Progenitor cell of endocrine pancreas (in vitro differentiated cells): ENCODE data around the gene CSNK2A3. TPM values are rescaled to one million over a fixed set of nuclear protein-coding genes. Genes with fewer than 3 reads are reported as not detected.

ENCODE experiments used
- DNase-seq: peaks from one replicate; pipeline ENCODE4 v3.0.0; 2021; ENCODE audit warnings: low spot score; ENCODE audit not compliant: unreplicated experiment
- H3K27ac Mint-ChIP-seq: 2 replicates; pipeline ENCODE4 v1.8.0; 2021; ENCODE audit warnings: mild to moderate bottlenecking, moderate library complexity, mixed read lengths
- H3K27me3 Mint-ChIP-seq: 2 replicates; pipeline ENCODE4 v1.8.0; 2021; ENCODE audit warnings: mixed read lengths
- H3K36me3 Mint-ChIP-seq: 2 replicates; pipeline ENCODE4 v1.8.0; 2022; ENCODE audit warnings: mixed read lengths; ENCODE audit not compliant: insufficient read depth
- H3K4me1 Mint-ChIP-seq: 2 replicates; pipeline ENCODE4 v1.8.0; 2021; ENCODE audit warnings: low read depth, mixed read lengths
- H3K4me3 Mint-ChIP-seq: 2 replicates; pipeline ENCODE4 v1.8.0; 2021; ENCODE audit warnings: low read depth, mild to moderate bottlenecking, moderate library complexity, mixed read lengths
- H3K9me3 Mint-ChIP-seq: 2 replicates; pipeline ENCODE4 v1.8.0; 2021; ENCODE audit warnings: low read depth, mixed read lengths
- total RNA-seq: library from RNA; stranded (reverse); gene quantifications from 2 replicates; pipeline ENCODE4 v1.2.1, GENCODE V29; 2021
- TF ChIP-seq, protein P1 (sequence below): fragments of 200-600 bp; sonication (generic); IDR thresholded peaks from one replicate; pipeline ENCODE4 v1.5.0; 2021; ENCODE audit warnings: antibody characterized with exemption, mild to moderate bottlenecking; ENCODE audit not compliant: unreplicated experiment

The CSNK2A3 gene
- total RNA-seq, 1 donor from 2014 or later: 1.3 TPM

DNA sequence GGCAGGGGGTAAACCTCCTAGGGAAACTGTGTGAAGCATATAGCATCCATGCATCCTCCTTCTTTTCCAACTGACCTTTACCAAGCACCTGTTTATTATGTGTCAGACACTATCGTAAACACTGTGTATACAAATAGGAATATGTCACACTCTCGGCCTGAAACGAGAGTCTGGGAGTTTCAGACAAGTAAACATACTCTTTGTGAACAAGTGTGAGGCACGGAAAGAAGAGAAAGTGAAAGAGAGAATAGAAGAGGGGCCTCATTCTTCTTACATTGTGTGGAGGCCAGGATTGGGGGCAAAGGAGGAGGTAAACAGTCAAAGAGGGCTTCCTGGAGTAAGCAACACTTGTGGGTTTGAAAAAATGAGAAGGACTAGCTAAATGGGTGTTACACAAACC, 16.4 kb downstream of the CSNK2A3 start:
- Mint-ChIP-seq H3K27ac (no peak overlapping the region), H3K36me3 (no peaks in the 10 kb centered on the region), H3K27me3 (peaks cover 5% of the 10 kb centered on the region), H3K4me3 (no peak overlapping the region), H3K9me3 (no peaks in the 10 kb centered on the region), H3K4me1 (no peaks in the 10 kb centered on the region)
- TF ChIP-seq, protein P1, sequence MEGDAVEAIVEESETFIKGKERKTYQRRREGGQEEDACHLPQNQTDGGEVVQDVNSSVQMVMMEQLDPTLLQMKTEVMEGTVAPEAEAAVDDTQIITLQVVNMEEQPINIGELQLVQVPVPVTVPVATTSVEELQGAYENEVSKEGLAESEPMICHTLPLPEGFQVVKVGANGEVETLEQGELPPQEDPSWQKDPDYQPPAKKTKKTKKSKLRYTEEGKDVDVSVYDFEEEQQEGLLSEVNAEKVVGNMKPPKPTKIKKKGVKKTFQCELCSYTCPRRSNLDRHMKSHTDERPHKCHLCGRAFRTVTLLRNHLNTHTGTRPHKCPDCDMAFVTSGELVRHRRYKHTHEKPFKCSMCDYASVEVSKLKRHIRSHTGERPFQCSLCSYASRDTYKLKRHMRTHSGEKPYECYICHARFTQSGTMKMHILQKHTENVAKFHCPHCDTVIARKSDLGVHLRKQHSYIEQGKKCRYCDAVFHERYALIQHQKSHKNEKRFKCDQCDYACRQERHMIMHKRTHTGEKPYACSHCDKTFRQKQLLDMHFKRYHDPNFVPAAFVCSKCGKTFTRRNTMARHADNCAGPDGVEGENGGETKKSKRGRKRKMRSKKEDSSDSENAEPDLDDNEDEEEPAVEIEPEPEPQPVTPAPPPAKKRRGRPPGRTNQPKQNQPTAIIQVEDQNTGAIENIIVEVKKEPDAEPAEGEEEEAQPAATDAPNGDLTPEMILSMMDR: no peak
- no peak for DNase-seq

GRCh38 chr11:11335043-11335442, 18.0 kb downstream of the CSNK2A3 start:
- H3K9me3 Mint-ChIP-seq: no peaks in the 10 kb centered on the region
- no peaks in the 10 kb centered on the region for H3K36me3 Mint-ChIP-seq
- H3K4me3 Mint-ChIP-seq: no peak overlapping the region
- TF ChIP-seq, protein P1: no peak
- H3K27me3 Mint-ChIP-seq: peaks cover 5% of the 10 kb centered on the region
- no peak for DNase-seq
- H3K27ac Mint-ChIP-seq: no peak overlapping the region
- H3K4me1 Mint-ChIP-seq: no peaks in the 10 kb centered on the region

GRCh38 chr11:11334607-11335006, 18.4 kb downstream of the CSNK2A3 start:
- Mint-ChIP-seq H3K36me3 (no peaks in the 10 kb centered on the region), H3K4me1 (no peaks in the 10 kb centered on the region), H3K9me3 (no peaks in the 10 kb centered on the region), H3K27ac (no peak overlapping the region), H3K27me3 (peaks cover 4% of the 10 kb centered on the region), H3K4me3 (no peak overlapping the region)
- no peak for DNase-seq
- TF ChIP-seq, protein P1: no peak

DNA sequence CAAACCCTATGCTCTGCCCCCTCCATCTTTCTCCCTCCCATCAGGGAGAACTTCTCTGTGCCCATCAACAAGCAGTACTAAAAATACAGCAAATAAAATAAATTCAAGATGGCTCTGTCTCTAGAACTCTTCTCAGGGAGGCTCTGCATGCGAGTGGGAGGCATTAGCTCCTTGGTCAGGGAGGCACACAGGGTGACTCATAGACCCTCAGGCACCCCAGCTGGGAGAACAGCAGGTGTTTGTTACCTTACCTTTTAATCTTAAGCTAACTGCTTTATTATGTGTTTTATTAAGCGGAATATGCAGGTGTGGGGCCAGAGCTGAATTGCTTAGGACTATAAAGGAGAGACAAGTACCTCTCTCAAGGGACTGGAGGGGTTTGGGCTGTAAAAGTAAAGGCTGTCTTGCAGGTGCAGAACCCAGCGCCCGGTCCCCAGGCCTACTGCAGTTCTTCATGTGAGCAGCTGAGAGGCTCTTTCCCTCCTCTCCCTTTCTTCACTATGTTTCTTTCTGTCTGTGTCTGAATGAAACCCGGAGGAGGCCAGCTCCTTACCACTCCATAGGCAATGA, 20.8 kb downstream of the CSNK2A3 start:
- no peaks in the 10 kb centered on the region for H3K4me1 Mint-ChIP-seq
- H3K9me3 Mint-ChIP-seq: no peaks in the 10 kb centered on the region
- H3K27ac Mint-ChIP-seq: no peak overlapping the region
- DNase-seq: no peak
- TF ChIP-seq, protein P1: no peak
- no peak overlapping the region for H3K4me3 Mint-ChIP-seq
- no peaks in the 10 kb centered on the region for H3K36me3 Mint-ChIP-seq
- H3K27me3 Mint-ChIP-seq: no peaks in the 10 kb centered on the region

DNA sequence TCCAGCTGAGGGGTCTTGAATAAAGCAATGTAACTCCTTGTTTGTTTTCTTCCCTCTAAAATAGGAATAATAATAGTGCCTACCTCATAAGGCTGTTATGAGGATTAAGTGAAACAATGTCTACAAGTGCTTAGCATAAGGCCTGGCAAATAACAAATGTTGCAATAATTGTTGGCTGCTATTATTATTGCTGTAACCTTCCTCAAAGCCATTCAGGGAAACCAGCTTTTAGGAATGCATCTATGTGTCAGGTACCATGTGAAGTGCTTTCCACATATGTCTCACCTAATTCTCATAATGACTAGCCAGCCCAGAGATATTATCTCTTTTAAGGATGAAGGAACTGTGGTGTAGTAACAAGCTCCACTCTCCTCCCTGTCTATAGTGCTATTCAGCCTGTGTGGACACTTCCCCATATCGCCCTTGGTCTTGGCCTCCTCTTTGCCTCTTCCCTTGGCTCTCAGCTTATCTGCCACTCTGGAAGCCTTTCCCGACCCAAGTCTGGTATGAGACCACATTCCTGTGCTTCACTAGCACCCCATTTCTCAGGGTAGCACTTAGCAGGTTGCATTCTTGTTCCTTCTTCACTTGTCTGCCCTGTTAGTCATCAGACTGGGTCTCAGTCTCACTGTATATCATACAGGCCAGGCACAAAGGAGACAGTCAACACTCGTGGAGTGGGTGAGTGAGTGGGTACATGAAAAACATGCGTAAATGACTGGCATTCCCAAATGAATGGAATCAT, 23.8 kb downstream of the CSNK2A3 start:
- H3K27ac Mint-ChIP-seq: no peak overlapping the region
- H3K4me1 Mint-ChIP-seq: no peaks in the 10 kb centered on the region
- H3K9me3 Mint-ChIP-seq: no peaks in the 10 kb centered on the region
- TF ChIP-seq, protein P1: no peak
- no peak overlapping the region for H3K4me3 Mint-ChIP-seq
- no peaks in the 10 kb centered on the region for H3K36me3 Mint-ChIP-seq
- H3K27me3 Mint-ChIP-seq: no peaks in the 10 kb centered on the region
- no peak for DNase-seq
